Loucy (cell line): ENCODE measurements around the gene SLC16A4.

Experiments
- H2AFZ ChIP-seq: fragments of 200-600 bp; sonication (generic); 2 replicates; pipeline ENCODE4 v1.6.0; 2016; ENCODE audit warnings: antibody characterized with exemption, mild to moderate bottlenecking, low read length, moderate library complexity
- H3F3A ChIP-seq: fragments of 200-600 bp; 2 replicates; pipeline ENCODE4 v1.6.0; 2016; ENCODE audit warnings: antibody characterized with exemption, low read depth, mild to moderate bottlenecking
- H3K27me3 ChIP-seq: fragments of 200-600 bp; sonication (generic); 2 replicates; pipeline ENCODE4 v1.6.1; 2014; ENCODE audit warnings: low read length, mild to moderate bottlenecking; ENCODE audit not compliant: insufficient read depth, poor library complexity, severe bottlenecking
- H3K36me3 ChIP-seq: fragments of 200-600 bp; sonication (generic); 2 replicates; pipeline ENCODE4 v1.6.1; 2016; ENCODE audit warnings: low read length; ENCODE audit not compliant: insufficient read depth
- H3K4me1 ChIP-seq: fragments of 200-600 bp; sonication (generic); 2 replicates; pipeline ENCODE4 v1.5.1; 2014; ENCODE audit warnings: low read length, mild to moderate bottlenecking; ENCODE audit not compliant: insufficient read depth, poor library complexity, severe bottlenecking
- H3K4me2 ChIP-seq: fragments of 200-600 bp; sonication (generic); 2 replicates; pipeline ENCODE4 v1.6.0; 2014; ENCODE audit warnings: antibody characterized with exemption, low read length, low read depth, mild to moderate bottlenecking; ENCODE audit not compliant: poor library complexity, severe bottlenecking
- H3K4me3 ChIP-seq: fragments of 200-600 bp; sonication (generic); 2 replicates; pipeline ENCODE4 v1.5.1; 2014; ENCODE audit warnings: low read length, mild to moderate bottlenecking, mixed read lengths; ENCODE audit not compliant: poor library complexity, severe bottlenecking
- H3K79me2 ChIP-seq: fragments of 200-600 bp; sonication (generic); 2 replicates; pipeline ENCODE4 v1.6.1; 2014; ENCODE audit warnings: low read length; ENCODE audit not compliant: insufficient read depth
- H3K9ac ChIP-seq: fragments of 200-600 bp; sonication (generic); 2 replicates; pipeline ENCODE4 v1.6.0; 2014; ENCODE audit warnings: mild to moderate bottlenecking, low read depth, low read length, moderate library complexity; ENCODE audit not compliant: poor library complexity, severe bottlenecking
- H3K9me2 ChIP-seq: fragments of 200-600 bp; sonication (generic); replicated peaks from 2 replicates; pipeline ENCODE4 v1.6.1; 2016; ENCODE audit warnings: low read depth, low read length, mixed read lengths
- H3K9me3 ChIP-seq: fragments of 200-600 bp; sonication (generic); 2 replicates; pipeline ENCODE4 v1.6.1; 2014; ENCODE audit warnings: mild to moderate bottlenecking, antibody characterized with exemption, low read length, low read depth; ENCODE audit not compliant: insufficient read depth
- H4K20me1 ChIP-seq: fragments of 200-600 bp; sonication (generic); 2 replicates; pipeline ENCODE4 v1.6.0; 2014; ENCODE audit warnings: antibody characterized with exemption, low read length, mild to moderate bottlenecking; ENCODE audit not compliant: insufficient read depth, poor library complexity, severe bottlenecking
- CTCF ChIP-seq: fragments of 200-600 bp; sonication (generic); conservative IDR thresholded peaks from 2 replicates; pipeline ENCODE4 v1.5.1; 2014; ENCODE audit warnings: mild to moderate bottlenecking, antibody characterized with exemption, low read length
- EZH2phosphoT487 ChIP-seq: fragments of 200-600 bp; IDR thresholded peaks from 2 replicates; pipeline ENCODE4 v1.6.1; 2018; ENCODE audit warnings: antibody characterized with exemption, mild to moderate bottlenecking, moderate library complexity, borderline replicate concordance

The SLC16A4 gene

GRCh38 chr1:110383251-110383990 is 7.4 kb downstream of the SLC16A4 start:
- H3K36me3 ChIP-seq, result peaks cover 6% of the 10 kb centered on the region; the same call in 1 of the 2 replicates
- TF ChIP-seq EZH2phosphoT487, result no peak
- no peak for TF ChIP-seq CTCF
- peaks cover 10% of the 10 kb centered on the region for H3F3A ChIP-seq
- peak overlapping the region; percentile 61 for H3K4me3 ChIP-seq
- peak overlapping the region; percentile 78 for H3K4me2 ChIP-seq
- H3K27me3 ChIP-seq, result no peaks in the 10 kb centered on the region
- H3K9me3 ChIP-seq, result no peaks in the 10 kb centered on the region
- H3K9ac ChIP-seq, result peak overlapping the region; percentile 62
- H2AFZ ChIP-seq, result no peak overlapping the region
- no peaks in the 10 kb centered on the region for H4K20me1 ChIP-seq
- peaks cover 19% of the 10 kb centered on the region for H3K4me1 ChIP-seq
- no peaks in the 10 kb centered on the region for H3K9me2 ChIP-seq
- no peaks in the 10 kb centered on the region for H3K79me2 ChIP-seq

- Histone ChIP-seq H3F3A (peaks cover 10% of the 10 kb centered on the region), H3K4me1 (peaks cover 19% of the 10 kb centered on the region), H3K9me2 (no peaks in the 10 kb centered on the region), H4K20me1 (no peaks in the 10 kb centered on the region), H3K36me3 (peaks cover 23% of the 10 kb centered on the region; the same call in 1 of the 2 replicates), H3K9ac (no peak overlapping the region), H3K4me2 (no peak overlapping the region), H3K9me3 (no peaks in the 10 kb centered on the region), H3K27me3 (no peaks in the 10 kb centered on the region), H3K4me3 (no peak overlapping the region), H2AFZ (no peak overlapping the region), H3K79me2 (no peaks in the 10 kb centered on the region)
- no peak for TF ChIP-seq CTCF
- TF ChIP-seq EZH2phosphoT487, result no peak
These were observed 10.0 kb downstream of the SLC16A4 start for GRCh38 chr1:110380672-110381283.

- Histone ChIP-seq H2AFZ (no peak overlapping the region), H3K79me2 (peaks cover 8% of the 10 kb centered on the region), H3K4me2 (no peak overlapping the region), H3K9ac (no peak overlapping the region), H3F3A (no peaks in the 10 kb centered on the region), H3K9me2 (no peaks in the 10 kb centered on the region), H3K4me1 (no peaks in the 10 kb centered on the region), H4K20me1 (no peaks in the 10 kb centered on the region), H3K4me3 (no peak overlapping the region), H3K27me3 (no peaks in the 10 kb centered on the region), H3K9me3 (no peaks in the 10 kb centered on the region), H3K36me3 (peaks cover 71% of the 10 kb centered on the region)
- TF ChIP-seq CTCF (no peak), EZH2phosphoT487 (no peak)
These were observed 15.3 kb downstream of the SLC16A4 start for GRCh38 chr1:110375490-110375889.
